ENCODE results near the gene GPR18. TPM values are rescaled to one million over a fixed set of nuclear protein-coding genes. Genes with fewer than 3 reads are reported as not detected.

GPR18 gene
- total RNA-seq, 1 experiment from 2014 or later: not detected

- Histone ChIP-seq H3K4me3 (replicated peaks in 1 of 2; ENCODE audit: low read depth in 1 of 2, low read length in 2 of 2) (no peak overlapping the region), H4K20me1 (ENCODE audit: insufficient read depth) (peaks cover 12% of the 10 kb centered on the region; the same call in 1 of the 2 replicates), H3K27ac (ENCODE audit: low read depth, low read length) (peak overlapping the region; percentile 7; the same call in 1 of the 2 replicates), H3K36me3 (ENCODE audit: control insufficient read depth in 1 of 2, insufficient read depth in 2 of 2, low read length in 2 of 2) (no peaks in the 10 kb centered on the region), H3K9me3 (ENCODE audit: control insufficient read depth in 1 of 2, insufficient read depth in 1 of 2, low read depth in 1 of 2, low read length in 2 of 2) (no peaks in the 10 kb centered on the region), H2AFZ (ENCODE audit: low read depth, low read length, poor library complexity, severe bottlenecking) (no peak overlapping the region), H3K9me2 (ENCODE audit: insufficient read depth) (no peaks in the 10 kb centered on the region), H3K4me1 (ENCODE audit: control insufficient read depth in 1 of 2, insufficient read depth in 2 of 2, low read length in 2 of 2) (peaks cover 11% of the 10 kb centered on the region in 2 experiments; a peak in 3 of 4 replicates), H3K4me2 (ENCODE audit: low read length) (no peak overlapping the region), H3K27me3 (ENCODE audit: insufficient read depth, low read length) (no peaks in the 10 kb centered on the region), H3K79me2 (ENCODE audit: insufficient read depth, low read length) (peaks cover 95% of the 10 kb centered on the region), H3K9ac (ENCODE audit: low read length) (no peak overlapping the region)
- BruUV-seq (replicated peaks): no TSS peak
- ATAC-seq (no peak), DNase-seq (ENCODE audit: low read depth, low spot score) (no peak)
- ChIA-PET POLR2A (no interaction called here), RAD21 (ENCODE audit: low non-redundant PET in 1 of 2, low total read pairs in 2 of 2, uncharacterized antibody in 2 of 2, unreplicated experiment in 2 of 2) (no interaction called here), CTCF (no interaction called here)
- intact Hi-C loops (cut with micrococcal nuclease): no loop called here
- TF ChIP-seq ZFX (IDR thresholded peaks at IDR 0.05) (no peak), ELF1 (IDR thresholded peaks at IDR 0.05; ENCODE audit: borderline replicate concordance, low read depth) (no peak), JUND (IDR thresholded peaks at IDR 0.05) (no peak), SP1 (IDR thresholded peaks at IDR 0.05; ENCODE audit: low read depth) (no peak), POLR2AphosphoS5 (IDR thresholded peaks at IDR 0.05; ENCODE audit: low read depth, low read length) (no peak), TCF7L2 (IDR thresholded peaks at IDR 0.05; ENCODE audit: borderline replicate concordance, extremely low read depth, insufficient read depth, insufficient read length) (no peak), CTCF (IDR thresholded peaks at IDR 0.05 in 2 of 3, conservative IDR thresholded peaks at IDR 0.05 in 1 of 3; ENCODE audit: borderline replicate concordance in 1 of 3, insufficient read depth in 1 of 3, low read depth in 2 of 3, low read length in 2 of 3) (no peak), ATF3 (IDR thresholded peaks at IDR 0.05) (no peak), SIN3A (IDR thresholded peaks at IDR 0.05; ENCODE audit: low read depth) (no peak), EZH2phosphoT487 (IDR thresholded peaks at IDR 0.05; ENCODE audit: borderline replicate concordance) (no peak), ZBTB33 (IDR thresholded peaks at IDR 0.05; ENCODE audit: extremely low read depth, insufficient replicate concordance, low read length) (no peak), MAX (IDR thresholded peaks at IDR 0.05) (no peak), YY1 (IDR thresholded peaks at IDR 0.05; ENCODE audit: extremely low read depth, insufficient replicate concordance, low read depth, low read length) (no peak), POLR2A (IDR thresholded peaks at IDR 0.05; ENCODE audit: borderline replicate concordance, extremely low read depth, insufficient read depth, insufficient read length) (no peak), SRF (IDR thresholded peaks at IDR 0.05; ENCODE audit: low read depth) (no peak), EGR1 (IDR thresholded peaks at IDR 0.05; ENCODE audit: low read depth) (no peak), FOSL1 (IDR thresholded peaks at IDR 0.05; ENCODE audit: low read depth) (no peak)
Measured at GRCh38 chr13:99227909-99228688, 30.1 kb downstream of the GPR18 start.
